Body of pancreas (tissue), 4 donors: ENCODE measurements around the gene ING3.
A peak's percentile ranks its signal among the peaks of the same experiment; 100 is the strongest.

Experiments
- CTCF ChIP-seq, 7 experiments: fragments of 450-650 bp in 4 of 7; fragments of 200-600 bp in 3 of 7; sonication (generic) in 3 of 7; IDR thresholded peaks; one replicate each; pipeline ENCODE4 v1.5.1; 2016 to 2019; ENCODE audit warnings: antibody characterized with exemption in 7 of 7
- POLR2A ChIP-seq, 3 donors: fragments of 450-650 bp; IDR thresholded peaks; one replicate each; pipeline ENCODE4 v1.6.1; 2016; ENCODE audit warnings: antibody characterized with exemption in 3 of 3, mild to moderate bottlenecking in 2 of 3

- TF ChIP-seq CTCF (IDR thresholded peaks at IDR 0.05) = peak in 4 of 7 experiments; percentile 48 to 57 (median 54)
- no peak for TF ChIP-seq POLR2A (IDR thresholded peaks at IDR 0.05)
Measured at GRCh38 chr7:120941064-120941463, 9.5 kb upstream of the ING3 start.
